Panc1 (cell line): ENCODE data around the gene GPR18. TPM values are rescaled to one million over a fixed set of nuclear protein-coding genes. Genes with fewer than 3 reads are reported as not detected.

Experiments
- ATAC-seq: fragments of 200-7000 bp; cut with Tn5 transposase; 2 replicates; pipeline ENCODE4 v1.9.1; 2020; ENCODE audit warnings: mild to moderate bottlenecking, moderate library complexity
- BruUV-seq: library from RNA; stranded (reverse); fragments of 400-500 nt; replicated peaks from 2 replicates; lab custom pipeline; 2021; lab: Mats Ljungman, UMichigan
- CTCF ChIA-PET: fragments of 300-600 bp; sonication (Branson Sonifier 250); formaldehyde crosslinking; loops from one replicate; lab custom pipeline; 2022; ENCODE audit warnings: antibody characterized with exemption; lab: Charles Lee
- POLR2A ChIA-PET: fragments of 300-600 bp; sonication (Branson Sonifier 250); formaldehyde crosslinking; loops from one replicate; lab custom pipeline; 2022; ENCODE audit warnings: antibody characterized with exemption; lab: Charles Lee
- DNase-seq: peaks from one replicate; pipeline ENCODE4 v3.0.0-alpha.2; 2010; ENCODE audit warnings: low read depth, low spot score
- H3K27ac ChIP-seq: 2 replicates; pipeline ENCODE4 v1.5.1; 2011; ENCODE audit warnings: mild to moderate bottlenecking, low read length, inconsistent platforms
- H3K27me3 ChIP-seq: fragments of 200-500 bp; sonication (Bioruptor generic); 2 replicates; pipeline ENCODE4 v1.6.0; 2014; ENCODE audit warnings: low read length, inconsistent platforms; ENCODE audit not compliant: control insufficient read depth, insufficient read depth
- H3K36me3 ChIP-seq: fragments of 200-500 bp; sonication (Bioruptor generic); 2 replicates; pipeline ENCODE4 v1.5.1; 2014; ENCODE audit warnings: inconsistent platforms, mild to moderate bottlenecking, low read length, moderate library complexity; ENCODE audit not compliant: control insufficient read depth, insufficient read depth
- H3K4me1 ChIP-seq: 2 replicates; pipeline ENCODE4 v1.5.1; 2011; ENCODE audit warnings: inconsistent platforms, mild to moderate bottlenecking, low read length, moderate library complexity; ENCODE audit not compliant: control insufficient read depth, insufficient read depth
- H3K4me3 ChIP-seq, 2 experiments: 2 replicates each; pipeline ENCODE4 v1.5.1; 2011 to 2012; ENCODE audit warnings: low read depth in 2 of 2, low read length in 2 of 2, mild to moderate bottlenecking in 2 of 2, inconsistent platforms in 1 of 2, moderate library complexity in 1 of 2
- H3K9me3 ChIP-seq: fragments of 200-500 bp; sonication (Bioruptor generic); 2 replicates; pipeline ENCODE4 v1.5.1; 2014; ENCODE audit warnings: low read depth, mild to moderate bottlenecking, inconsistent platforms, low read length, moderate library complexity; ENCODE audit not compliant: control insufficient read depth, insufficient read depth
- CTCF ChIP-seq: fragments of 450-650 bp; IDR thresholded peaks from 2 replicates; pipeline ENCODE4 v1.5.1; 2017; ENCODE audit warnings: mild to moderate bottlenecking
- POLR2AphosphoS5 ChIP-seq: IDR thresholded peaks from 2 replicates; pipeline ENCODE4 v1.6.1; 2012; ENCODE audit warnings: mild to moderate bottlenecking, low read depth, low read length, moderate library complexity
- REST ChIP-seq, 2 experiments: IDR thresholded peaks; 2 replicates each; pipeline ENCODE4 v1.6.1; 2011 to 2012; ENCODE audit warnings: low read depth in 2 of 2, control low read depth in 1 of 2, low read length in 1 of 2, mild to moderate bottlenecking in 1 of 2, moderate library complexity in 1 of 2; ENCODE audit not compliant: insufficient read depth in 1 of 2
- SIN3A ChIP-seq: IDR thresholded peaks from 2 replicates; pipeline ENCODE4 v1.6.1; 2012; ENCODE audit warnings: low read depth, mild to moderate bottlenecking, low read length, moderate library complexity, borderline replicate concordance; ENCODE audit not compliant: insufficient read depth
- TCF7L2 ChIP-seq: IDR thresholded peaks from 2 replicates; pipeline ENCODE4 v1.6.1; 2011; ENCODE audit warnings: mild to moderate bottlenecking, low read depth, low read length, inconsistent platforms
- in situ Hi-C: cut with HindIII; loops from 2 replicates; pipeline ENCODE4 v1.10.0; 2016; ENCODE audit warnings: low sequenced_read_pairs, low pct_unique_long_range_greater_than_20kb
- intact Hi-C: fragments of 100-400 bp; cut with micrococcal nuclease; formaldehyde crosslinking; loops from one replicate; pipeline ENCODE4 v1.10.0; 2022; ENCODE audit not compliant: unreplicated experiment
- total RNA-seq: library from RNA; stranded (reverse); gene quantifications from one replicate; pipeline ENCODE4 v1.2.1, GENCODE V29; 2021; ENCODE audit not compliant: unreplicated experiment

GPR18 gene
- total RNA-seq, 1 experiment from 2014 or later: not detected

- Histone ChIP-seq H3K27me3 (no peaks in the 10 kb centered on the region), H3K36me3 (no peaks in the 10 kb centered on the region), H3K4me3 (no peak overlapping the region), H3K27ac (no peak overlapping the region), H3K4me1 (no peaks in the 10 kb centered on the region), H3K9me3 (no peaks in the 10 kb centered on the region)
- no TSS peak for BruUV-seq
- CTCF ChIA-PET: no interaction called here
- TF ChIP-seq TCF7L2: no peak
- no peak for TF ChIP-seq POLR2AphosphoS5
- TF ChIP-seq REST (IDR thresholded peaks at IDR 0.05; ENCODE audit: insufficient read depth in 1 of 2, low read depth in 2 of 2, low read length in 1 of 2): no peak
- no peak for TF ChIP-seq CTCF
- no peak for TF ChIP-seq SIN3A
- intact Hi-C loops (no loop called here), in situ Hi-C loops (no loop called here)
- ATAC-seq: no peak
- POLR2A ChIA-PET: no interaction called here
- DNase-seq: no peak
These were observed 37.8 kb downstream of the GPR18 start for GRCh38 chr13:99220199-99220935.

GRCh38 chr13:99218969-99219368 is 39.2 kb downstream of the GPR18 start:
- ChIA-PET CTCF (no interaction called here), POLR2A (no interaction called here)
- no peak for TF ChIP-seq CTCF
- no peak for TF ChIP-seq REST (IDR thresholded peaks at IDR 0.05; ENCODE audit: insufficient read depth in 1 of 2, low read depth in 2 of 2, low read length in 1 of 2)
- no peak for TF ChIP-seq SIN3A
- TF ChIP-seq POLR2AphosphoS5: no peak
- no peak for TF ChIP-seq TCF7L2
- in situ Hi-C loops: no loop called here
- no peaks in the 10 kb centered on the region for H3K4me1 ChIP-seq
- intact Hi-C loops: no loop called here
- no peak for ATAC-seq
- H3K9me3 ChIP-seq: no peaks in the 10 kb centered on the region
- BruUV-seq: no TSS peak
- no peaks in the 10 kb centered on the region for H3K36me3 ChIP-seq
- H3K27ac ChIP-seq: no peak overlapping the region
- H3K27me3 ChIP-seq: no peaks in the 10 kb centered on the region
- H3K4me3 ChIP-seq: no peak overlapping the region
- no peak for DNase-seq
